ENCODE measurements around the gene MYO1H. TPM values are rescaled to one million over a fixed set of nuclear protein-coding genes. Genes with fewer than 3 reads are reported as not detected.
"Not testable (repeated sequence)": the region's sequence is repeated elsewhere in the genome, so short reads cannot be mapped to it uniquely, and the experiment has no call there.

MYO1H gene
- polyA plus RNA-seq, 1 donor: 0.33 TPM

GRCh38 chr12:109343677-109344076 lies 4.0 kb upstream of the MYO1H start:
- DNase-seq (ENCODE audit: low read depth): no peak

- DNase-seq (ENCODE audit: low read depth): no peak
These were observed 2.3 kb upstream of the MYO1H start for GRCh38 chr12:109345428-109345827.

- no peak for DNase-seq (ENCODE audit: low read depth)
These were observed 780 bp upstream of the MYO1H start for GRCh38 chr12:109346920-109347319.

DNA sequence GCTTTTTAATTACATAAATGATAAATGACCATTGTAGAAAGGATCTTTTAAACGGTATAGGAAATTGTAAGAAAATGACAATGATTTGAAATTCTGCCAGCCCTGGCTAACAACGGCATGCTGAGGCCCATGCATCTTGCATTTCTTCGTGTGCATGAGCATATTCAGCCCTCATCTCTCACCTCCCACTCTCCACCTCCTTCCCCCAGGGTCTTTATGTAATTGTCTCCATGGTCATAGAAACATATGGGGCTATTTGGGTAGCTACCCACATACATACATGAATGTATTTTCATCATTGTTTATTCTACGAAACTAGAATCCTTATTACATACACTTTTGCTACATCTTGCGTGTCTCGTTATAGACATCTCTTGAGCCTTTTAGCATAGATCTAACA lies 4.5 kb downstream of the MYO1H start:
- DNase-seq (ENCODE audit: low read depth): no peak

DNA sequence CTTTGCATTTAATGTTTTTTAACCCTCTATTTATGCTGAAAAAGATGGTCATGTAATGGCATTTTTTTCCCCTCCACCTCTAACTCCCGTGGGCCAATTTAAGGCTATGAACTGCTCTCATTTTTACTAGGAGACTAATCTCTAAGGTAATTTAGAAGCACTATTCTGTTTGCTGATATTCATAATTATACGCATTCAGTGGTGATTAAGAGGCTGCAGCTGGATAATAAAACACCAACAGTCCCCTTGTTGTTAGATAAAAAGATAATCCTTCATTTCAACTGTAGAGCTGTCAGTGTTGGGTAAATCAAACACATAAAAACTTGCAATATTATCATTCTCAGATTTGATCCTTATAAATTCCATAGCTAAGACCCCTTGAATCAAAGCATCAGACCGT lies 8.9 kb downstream of the MYO1H start:
- no peak for DNase-seq (ENCODE audit: low read depth)

- DNase-seq (ENCODE audit: low read depth): no peak
These were observed 9.3 kb downstream of the MYO1H start for GRCh38 chr12:109357032-109357431.

DNA sequence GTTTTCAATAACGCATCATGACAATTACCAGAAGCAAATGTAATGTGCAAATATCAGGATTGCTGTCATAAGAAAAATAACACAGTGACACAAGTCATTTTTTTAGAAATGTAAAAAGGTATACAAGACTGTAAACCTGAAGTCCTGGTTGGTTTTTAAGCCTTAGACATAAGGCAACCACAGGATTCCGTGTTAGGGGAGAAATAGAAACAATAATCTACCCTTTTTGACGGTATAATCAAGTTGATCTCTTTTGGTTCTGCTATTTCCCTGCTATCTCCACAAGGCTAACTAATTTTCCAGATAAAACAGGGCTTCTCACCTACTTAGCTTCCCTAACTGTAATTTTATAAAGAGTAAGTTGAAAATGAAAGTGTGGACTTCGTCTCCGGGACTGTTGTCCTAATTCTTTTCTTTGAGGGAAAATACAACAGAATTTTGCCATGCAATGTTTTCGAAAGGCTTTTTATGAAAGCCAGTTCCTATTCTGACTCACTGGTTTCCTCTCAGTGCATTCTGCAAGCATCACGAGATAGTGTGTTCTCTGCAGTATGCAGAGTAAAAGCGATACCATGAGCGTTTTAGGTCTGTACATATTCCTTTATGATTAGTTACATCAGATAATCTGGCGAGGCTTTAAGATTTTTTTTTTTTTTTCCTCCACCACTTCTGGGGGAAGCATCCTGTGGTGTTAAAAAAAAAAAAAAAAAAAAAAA lies 10.6 kb downstream of the MYO1H start:
- DNase-seq (ENCODE audit: low read depth): no peak

DNA sequence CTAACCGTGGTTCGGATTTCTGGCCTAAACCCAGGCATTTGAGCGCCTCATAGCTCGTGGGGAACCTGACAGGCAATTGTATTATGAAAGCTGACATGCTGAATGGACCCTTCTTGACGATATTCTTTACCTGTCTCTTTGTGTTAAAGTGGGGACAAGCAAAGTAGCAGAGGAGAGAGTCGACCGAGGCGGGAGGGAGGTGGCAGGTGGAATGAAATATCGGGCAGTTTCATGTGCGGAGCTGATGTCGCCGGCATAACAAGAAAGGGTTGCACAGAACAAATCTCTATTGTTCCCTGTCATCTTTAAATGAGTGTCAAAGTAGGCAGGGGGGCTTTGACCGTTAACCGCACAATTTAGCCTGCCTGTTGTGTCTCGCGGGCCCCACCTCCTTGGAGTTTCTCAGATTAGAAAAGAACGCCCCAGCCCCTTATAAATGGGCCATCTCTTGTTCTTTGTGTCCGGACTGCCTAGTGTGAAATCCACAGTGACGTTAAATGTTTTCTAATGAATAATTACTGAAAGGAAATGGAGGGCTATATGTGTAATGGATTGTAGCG lies 11.5 kb downstream of the MYO1H start:
- no peak for DNase-seq (ENCODE audit: low read depth)

GRCh38 chr12:109369831-109370230 lies 22.1 kb downstream of the MYO1H start:
- DNase-seq (ENCODE audit: low read depth): no peak

DNA sequence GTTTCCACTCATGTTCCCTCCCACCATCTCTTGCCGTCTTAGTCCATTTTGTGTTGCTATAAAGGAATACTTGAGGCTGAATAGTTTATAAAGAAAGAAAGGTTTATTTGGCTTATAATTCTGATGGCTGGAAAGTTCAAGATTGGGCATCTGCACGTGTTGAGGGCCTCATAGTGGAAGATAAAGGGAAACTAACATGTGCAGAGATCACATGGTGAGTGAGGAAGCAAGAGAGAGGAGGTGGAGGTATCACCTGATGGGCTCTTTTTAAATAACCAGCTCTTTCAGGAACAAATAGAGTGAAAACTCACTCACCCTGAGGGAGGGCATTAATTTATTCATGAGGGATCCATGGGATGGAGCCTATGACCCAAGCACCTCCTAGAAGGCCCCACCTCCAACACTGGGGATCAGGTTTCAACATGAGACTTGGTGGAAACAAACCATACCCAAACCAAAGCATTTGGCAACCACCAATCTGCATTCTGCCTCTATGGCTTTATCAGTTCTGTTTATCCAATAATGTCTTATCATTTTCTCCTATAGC lies 29.5 kb downstream of the MYO1H start:
- DNase-seq (ENCODE audit: low read depth): no peak

DNA sequence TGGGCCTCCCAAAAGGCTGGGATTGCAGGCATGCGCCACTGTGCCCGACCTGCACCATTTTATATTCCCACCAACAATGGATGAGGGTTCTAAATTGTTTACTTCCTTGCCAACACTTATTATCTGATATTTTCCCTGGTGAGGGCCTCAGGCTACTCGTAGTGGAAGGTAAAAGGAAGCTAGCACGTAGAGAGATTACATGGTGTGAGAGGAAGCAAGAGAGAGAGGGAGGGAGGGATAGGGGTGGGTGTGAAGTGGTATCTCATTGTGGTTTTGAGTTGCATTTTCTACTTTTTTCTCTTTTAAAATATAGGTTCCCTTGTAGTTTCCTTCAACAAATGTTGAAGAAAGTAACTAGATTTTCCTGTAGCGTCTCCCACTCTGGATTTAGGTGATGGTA lies 30.9 kb downstream of the MYO1H start:
- no peak for DNase-seq (ENCODE audit: low read depth)

DNA sequence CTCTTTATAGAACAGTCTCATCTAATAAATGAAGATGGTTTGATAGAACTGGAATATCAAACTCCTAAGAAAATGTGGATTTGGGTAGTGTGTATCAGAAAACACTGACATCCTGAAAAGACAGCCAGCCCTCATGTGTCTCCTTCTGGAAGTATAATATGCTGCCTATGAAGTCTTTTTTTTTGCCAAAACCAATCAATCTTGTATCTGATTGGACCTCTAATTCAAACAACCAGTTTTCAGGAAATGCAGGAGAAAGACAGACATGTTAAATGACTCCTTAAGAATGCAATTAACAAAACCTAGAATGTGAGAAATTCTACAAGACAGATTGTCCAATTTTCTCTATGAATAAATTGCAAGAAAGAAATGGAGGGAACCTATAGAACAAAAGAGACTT lies 34.3 kb downstream of the MYO1H start:
- DNase-seq (ENCODE audit: low read depth): no peak

GRCh38 chr12:109383240-109383639 lies 35.5 kb downstream of the MYO1H start:
- no peak for DNase-seq (ENCODE audit: low read depth)

DNA sequence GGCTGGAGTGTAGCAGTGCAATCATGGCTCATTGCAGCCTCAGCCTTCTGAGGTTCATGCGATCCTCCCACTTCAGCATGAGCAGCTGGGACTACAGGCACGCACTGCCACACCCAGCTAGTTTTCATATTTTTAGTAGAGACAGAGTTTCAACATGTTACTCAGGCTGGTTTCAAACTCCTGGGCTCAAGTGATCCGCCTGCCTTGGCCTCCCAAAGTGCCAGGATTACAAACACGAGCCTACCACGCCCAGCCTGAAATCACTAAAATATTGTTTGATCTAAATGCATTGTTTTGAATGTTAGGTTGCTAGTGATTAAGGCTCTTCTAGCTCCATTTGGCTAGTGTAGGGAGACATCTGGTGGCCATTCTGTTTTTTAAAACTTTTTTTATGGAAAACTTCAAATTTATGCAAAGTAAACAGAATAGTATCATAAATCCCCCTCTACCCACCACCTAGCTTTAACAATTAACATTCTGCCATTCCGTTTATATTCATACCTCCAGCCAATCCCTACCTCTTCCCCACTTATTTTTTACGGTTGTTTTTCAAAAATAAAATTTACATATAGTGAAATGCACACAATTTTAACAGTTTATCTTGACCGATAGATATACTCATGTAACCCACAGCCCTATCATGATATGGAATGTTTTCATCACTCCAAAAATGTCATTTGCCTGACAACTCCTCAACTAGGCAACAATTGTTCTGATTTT lies 37.8 kb downstream of the MYO1H start:
- DNase-seq (ENCODE audit: low read depth): no peak

DNA sequence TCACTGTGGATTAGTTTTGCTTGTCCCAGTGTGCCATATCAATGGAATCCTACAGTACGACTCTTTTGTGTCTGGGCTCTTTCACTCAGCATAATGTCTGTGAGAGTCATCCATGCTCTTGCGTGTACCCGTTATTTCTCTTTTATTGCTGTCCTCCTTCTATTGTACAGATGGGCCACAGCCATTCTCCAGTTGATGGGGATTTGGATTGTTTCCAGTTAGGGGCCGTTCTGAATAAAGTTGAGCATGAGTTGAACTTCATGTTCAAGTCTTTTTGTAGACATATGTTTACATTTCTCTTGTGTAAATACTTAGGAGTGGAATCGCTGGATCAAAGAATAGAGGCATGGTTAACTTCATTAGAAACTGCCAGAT lies 38.3 kb downstream of the MYO1H start:
- DNase-seq (ENCODE audit: low read depth): no peak

DNA sequence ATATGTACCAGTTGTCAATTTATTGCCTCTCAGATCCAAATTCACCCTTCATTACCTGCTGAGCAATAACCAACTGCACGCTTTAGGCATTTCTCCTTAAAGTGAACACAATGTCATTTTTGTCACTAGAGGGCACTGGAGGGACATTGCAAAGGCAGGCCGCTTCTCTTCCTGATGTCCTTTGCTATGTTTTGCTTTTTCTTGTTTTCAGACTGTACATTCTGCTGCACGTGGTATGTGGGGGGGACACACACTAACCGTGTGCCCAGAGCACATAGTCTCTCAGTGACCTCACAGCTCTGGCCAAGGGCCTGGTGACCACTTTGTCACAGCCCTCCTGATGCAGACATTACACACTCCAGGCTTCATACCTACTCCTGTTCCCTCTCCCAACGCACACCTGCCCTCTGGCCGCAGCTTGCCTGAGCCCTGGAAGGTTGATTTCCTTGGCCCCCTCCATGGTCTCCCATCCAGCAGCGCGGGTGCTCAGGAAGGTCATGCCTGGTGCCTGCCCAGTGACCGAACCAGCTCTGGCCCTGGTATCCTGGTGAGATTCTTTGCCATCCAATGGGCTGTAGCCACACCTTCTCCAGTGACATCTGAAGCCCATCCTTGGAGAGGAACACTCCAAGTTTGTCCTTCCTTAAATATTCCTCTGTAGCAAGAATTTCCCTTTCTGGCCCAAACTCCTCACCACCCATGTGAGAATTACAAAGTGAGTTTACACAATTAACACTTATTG lies 39.9 kb downstream of the MYO1H start:
- DNase-seq (ENCODE audit: low read depth): no peak

DNA sequence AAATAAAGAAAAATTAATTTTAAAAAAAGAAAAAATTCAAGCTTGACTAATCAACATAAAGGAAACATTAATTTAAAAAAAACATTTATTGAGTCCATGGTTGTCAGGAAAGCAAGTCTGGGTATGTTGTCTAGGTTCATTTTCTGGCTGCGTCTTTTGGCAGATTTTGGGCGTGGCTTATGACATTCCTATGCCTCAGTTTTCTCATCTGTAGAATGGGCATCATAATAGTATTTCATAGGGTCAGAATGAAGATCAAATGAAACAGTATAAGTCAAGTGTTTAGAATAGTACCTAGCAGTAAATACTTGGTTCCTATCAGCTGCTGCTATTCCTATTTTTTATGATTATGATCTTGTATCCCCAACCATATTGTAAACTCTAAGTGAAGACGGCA lies 40.5 kb downstream of the MYO1H start:
- DNase-seq (ENCODE audit: low read depth): no peak

DNA sequence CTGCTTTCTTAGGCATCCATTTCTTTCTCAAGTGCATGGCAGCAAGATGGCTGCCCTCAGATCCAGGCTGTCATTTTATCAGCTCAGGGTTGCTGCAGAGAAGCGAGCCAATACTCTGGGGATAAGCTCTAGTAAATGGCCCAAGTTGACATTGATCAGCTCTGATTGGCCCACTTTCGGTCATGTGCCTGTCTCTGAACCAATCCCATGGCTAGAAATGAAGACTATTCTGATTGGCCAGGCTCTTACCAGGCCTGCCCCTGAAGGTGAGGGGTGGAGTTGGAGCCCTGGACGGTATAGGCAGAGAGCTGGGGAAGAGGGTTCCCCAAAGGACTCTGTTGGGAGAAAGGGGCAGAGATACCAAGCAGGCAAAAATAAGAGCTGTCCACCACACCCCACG lies 41.4 kb downstream of the MYO1H start:
- DNase-seq (ENCODE audit: low read depth): no peak

DNA sequence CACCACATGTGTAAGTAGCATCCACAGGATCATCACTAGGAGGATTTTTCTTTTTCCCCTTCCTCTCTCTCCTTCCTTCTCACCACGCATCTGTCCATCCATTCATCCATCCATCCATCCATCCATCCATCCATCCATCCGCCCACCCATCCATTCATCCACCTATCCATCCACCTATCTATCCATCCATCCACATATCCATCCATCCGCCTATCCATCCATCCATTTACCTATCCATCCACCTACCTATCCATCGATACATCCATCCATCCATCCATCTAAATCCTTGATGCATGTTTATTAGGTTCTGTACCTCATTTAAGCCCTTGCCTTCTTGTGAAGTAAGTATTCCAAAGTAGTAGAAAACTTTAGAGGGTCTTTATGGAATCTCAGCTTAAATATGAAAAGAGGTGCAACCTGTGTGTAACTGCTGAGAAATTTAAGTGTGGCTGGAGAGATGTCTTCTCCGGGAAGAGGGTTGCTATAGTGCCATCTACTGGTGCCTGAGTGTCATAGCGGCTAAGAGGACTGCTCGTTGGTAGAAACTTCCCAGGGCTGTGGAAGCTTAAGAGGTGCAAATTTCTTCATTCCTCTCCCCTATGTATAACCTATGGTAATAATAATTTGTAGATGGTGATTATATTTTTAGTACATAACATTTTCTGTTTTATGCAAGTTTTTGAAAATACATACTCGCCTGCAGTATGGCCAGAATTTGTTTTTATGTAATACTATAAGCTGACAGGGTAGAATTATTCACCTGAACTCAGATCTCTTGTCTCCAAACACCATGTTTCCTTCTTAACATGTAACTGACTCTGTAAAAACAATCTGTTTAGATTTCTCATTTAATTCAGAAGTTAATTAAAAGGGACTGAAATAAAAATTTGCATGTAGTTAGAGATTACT lies 46.0 kb downstream of the MYO1H start:
- DNase-seq (ENCODE audit: low read depth): no peak

DNA sequence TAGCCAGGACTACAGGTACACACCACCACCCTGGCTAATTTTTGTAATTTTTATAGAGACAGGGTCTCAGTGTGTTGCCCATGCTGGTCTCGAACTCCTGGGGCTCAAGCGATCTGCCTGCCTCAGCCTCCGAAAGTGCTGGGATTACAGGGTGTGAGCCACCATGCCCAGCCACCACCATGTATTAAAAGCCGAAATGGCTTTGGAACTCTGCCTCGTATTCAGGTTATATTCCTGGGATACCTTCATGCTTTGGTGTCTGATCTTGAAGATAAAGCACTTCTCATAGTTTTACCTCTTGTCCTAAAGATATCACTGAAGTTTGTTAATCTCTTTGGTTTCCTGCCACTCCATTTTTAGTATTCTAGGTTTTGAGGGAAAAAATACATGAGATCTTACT lies 47.2 kb downstream of the MYO1H start:
- DNase-seq (ENCODE audit: low read depth): no peak

DNA sequence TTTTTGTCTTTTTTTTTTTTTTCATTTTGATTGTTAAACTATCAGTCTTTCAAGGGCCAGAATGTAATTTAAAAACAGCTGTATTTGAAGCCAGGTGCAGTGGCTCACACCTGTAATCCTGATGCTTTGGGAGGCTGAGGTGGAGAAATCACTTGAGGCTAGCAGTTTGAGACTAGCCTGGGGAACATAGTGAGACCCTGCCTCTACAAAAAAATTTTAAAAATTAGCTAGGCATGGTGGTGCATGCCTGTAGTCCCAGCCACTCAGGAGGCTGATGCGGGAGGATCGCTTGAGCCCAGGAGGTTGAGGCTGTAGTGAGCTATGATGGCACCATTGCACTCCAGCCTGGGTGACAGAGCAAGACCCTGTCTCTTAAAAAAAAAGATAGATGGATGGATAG lies 57.1 kb downstream of the MYO1H start:
- DNase-seq (ENCODE audit: low read depth): not testable (repeated sequence)
